ENCODE data around the gene GOLGA8B.
"Not testable (repeated sequence)": the region's sequence is repeated elsewhere in the genome, so short reads cannot be mapped to it uniquely, and the experiment has no call there.

GRCh38 chr15:34535857-34536256 lies 47.6 kb downstream of the GOLGA8B start:
- TF ChIP-seq CTCF (IDR thresholded peaks at IDR 0.05); POLR2A (IDR thresholded peaks at IDR 0.05); POLR2AphosphoS5 (IDR thresholded peaks at IDR 0.05); EP300 (IDR thresholded peaks at IDR 0.05; ENCODE audit: low read depth): not testable (repeated sequence)

Data from transverse colon (tissue), 4 donors.